Activated CD4-positive, CD25-positive, alpha-beta regulatory T cell treated with anti-CD3 and anti-CD28 coated beads, Interleukin-2, amount 50 U/mL, for 16 hours (primary cell): ENCODE measurements around the gene MORC1.
"Not testable (repeated sequence)": the region's sequence is repeated elsewhere in the genome, so short reads cannot be mapped to it uniquely, and the experiment has no call there.

Experiments
- DNase-seq: peaks from one replicate; pipeline ENCODE4 v3.0.0-alpha.2; 2020; ENCODE audit warnings: low read depth, low spot score

Gene MORC1

GRCh38 chr3:109112946-109113760 lies 4.8 kb downstream of the MORC1 start:
- no peak for DNase-seq

GRCh38 chr3:109109574-109109973 lies 8.4 kb downstream of the MORC1 start:
- no peak for DNase-seq

- no peak for DNase-seq
These were observed 19.8 kb downstream of the MORC1 start for GRCh38 chr3:109098079-109098644.

- DNase-seq = no peak
These were observed 22.8 kb downstream of the MORC1 start for GRCh38 chr3:109095166-109095565.

GRCh38 chr3:109093561-109093960 lies 24.4 kb downstream of the MORC1 start:
- DNase-seq = no peak

- DNase-seq = no peak
These were observed 26.1 kb downstream of the MORC1 start for GRCh38 chr3:109091846-109092245.

- DNase-seq = no peak
These were observed 28.7 kb downstream of the MORC1 start for GRCh38 chr3:109089265-109089664.

- DNase-seq = no peak
These were observed 36.0 kb downstream of the MORC1 start for GRCh38 chr3:109081746-109082510.

- not testable (repeated sequence) for DNase-seq
These were observed 37.8 kb downstream of the MORC1 start for GRCh38 chr3:109080090-109080489.

GRCh38 chr3:109073116-109073515 lies 44.8 kb downstream of the MORC1 start:
- no peak for DNase-seq

- no peak for DNase-seq
These were observed 45.7 kb downstream of the MORC1 start for GRCh38 chr3:109072194-109072593.

- DNase-seq = no peak
These were observed 46.4 kb downstream of the MORC1 start for GRCh38 chr3:109071350-109072142.

GRCh38 chr3:109070211-109070610 lies 47.7 kb downstream of the MORC1 start:
- DNase-seq = no peak

- no peak for DNase-seq
These were observed 51.1 kb downstream of the MORC1 start for GRCh38 chr3:109066864-109067263.

- no peak for DNase-seq
These were observed 58.7 kb downstream of the MORC1 start for GRCh38 chr3:109059264-109059663.

- no peak for DNase-seq
These were observed 60.3 kb downstream of the MORC1 start for GRCh38 chr3:109057616-109058015.

- DNase-seq = no peak
These were observed 60.9 kb downstream of the MORC1 start for GRCh38 chr3:109057056-109057455.

- DNase-seq = no peak
These were observed 67.3 kb downstream of the MORC1 start for GRCh38 chr3:109050591-109051167.

- DNase-seq = no peak
These were observed 70.6 kb downstream of the MORC1 start for GRCh38 chr3:109047366-109047765.

- DNase-seq = no peak
These were observed 72.5 kb downstream of the MORC1 start for GRCh38 chr3:109045271-109046040.

GRCh38 chr3:109035082-109035481 lies 82.9 kb downstream of the MORC1 start:
- no peak for DNase-seq
